Motor neuron (in vitro differentiated cells): ENCODE measurements around the gene RAB6B. TPM values are rescaled to one million over a fixed set of nuclear protein-coding genes. Genes with fewer than 3 reads are reported as not detected.

Experiments
- ATAC-seq, 8 experiments: fragments of 200-7000 bp; cut with Tn5 transposase; replicated peaks in 6 of 8; 2 replicates each; pipeline ENCODE4 v1.8.0; 2021; ENCODE audit warnings: mild to moderate bottlenecking in 8 of 8, moderate library complexity in 8 of 8
- H3K27ac ChIP-seq, 2 donors: fragments of 250-450 bp; sonication (Bioruptor Pico); 2 replicates each; pipeline ENCODE4 v1.9.0; 2021; ENCODE audit warnings: antibody characterized with exemption in 2 of 2, mild to moderate bottlenecking in 2 of 2, moderate library complexity in 1 of 2
- H3K4me1 ChIP-seq, 2 donors: fragments of 250-450 bp; sonication (Bioruptor Pico); replicated peaks in 1 of 2; 2 replicates each; pipeline ENCODE4 v1.6.1; 2021; ENCODE audit warnings: antibody characterized with exemption in 2 of 2, mild to moderate bottlenecking in 2 of 2, moderate library complexity in 1 of 2
- H3K4me3 ChIP-seq, 5 donors: fragments of 250-450 bp; sonication (Bioruptor Pico); 2 replicates each; pipeline ENCODE4 v1.9.0; 2021; ENCODE audit warnings: antibody characterized with exemption in 5 of 5, mild to moderate bottlenecking in 5 of 5, moderate library complexity in 4 of 5
- WGBS, 10 experiments: fragments of 450-650 bp; shearing (Covaris generic); methylation state at CpG; one replicate each; pipeline ENCODE4 v1.0.0; 2022; 5-methylcytosine and 5-hydroxymethylcytosine counted together
- in situ Hi-C, 9 experiments: fragments of 400-800 bp; cut with MboI; loops; one replicate each; pipeline ENCODE4 v1.15.0; 2021; ENCODE audit warnings: low sequenced_read_pairs in 9 of 9, low pct_unique_long_range_greater_than_20kb in 2 of 9; ENCODE audit not compliant: unreplicated experiment in 9 of 9
- total RNA-seq, 8 experiments: library from RNA; unstranded; fragments of 300-600 nt; gene quantifications; 2 replicates each; pipeline versions ENCODE4 v1.2.3 to v1.2.4, GENCODE V29; 2022

The RAB6B gene
- total RNA-seq, 8 experiments from 2014 or later, result 3.0 to 75.3 (median 39.1) TPM

- Histone ChIP-seq H3K4me3 (no peak overlapping the region), H3K27ac (no peak overlapping the region), H3K4me1 (no peaks in the 10 kb centered on the region)
- ATAC-seq, result no peak
- 40 to 100% (median 80%) methylated on average over 1 to 2 of the region's 2 CpGs; no CpG with 5 or more reads in 3 of the 10 experiments for WGBS, 10 experiments
- in situ Hi-C loops, result loop anchor here in 2 of 9 experiments (25.0 kb wide), 1 partner anchor 97 kb away; no protein-coding TSS in a partner anchor
These were observed 80.3 kb downstream of the RAB6B start for GRCh38 chr3:133815386-133815785.

- H3K4me1 ChIP-seq, result no peaks in the 10 kb centered on the region
- H3K27ac ChIP-seq, result no peak overlapping the region
- 17 to 100% (median 100%) methylated on average over 1 of the region's 1 CpG; no CpG with 5 or more reads in 5 of the 10 experiments for WGBS, 10 experiments
- ATAC-seq, result no peak
- in situ Hi-C loops, result loop anchor here in 2 of 9 experiments (25.0 kb wide), 1 partner anchor 99 kb away; no protein-coding TSS in a partner anchor
- no peak overlapping the region for H3K4me3 ChIP-seq
These were observed 82.8 kb downstream of the RAB6B start for GRCh38 chr3:133812872-133813271.

- ATAC-seq, result peak; percentile 95 to 99 (median 97)
- Histone ChIP-seq H3K4me1 (peaks cover 0 to 7% of the 10 kb centered on the region in 2 donors), H3K27ac (peak within 1 kb of the TSS; percentile 88 to 96), H3K4me3 (peak within 1 kb of the TSS; percentile 70 to 94 (median 83))
- 0 to 2% (median 0%) methylated on average over 2 to 17 of the region's 53 CpGs; no CpG with 5 or more reads in 5 of the 10 experiments for WGBS, 10 experiments
- in situ Hi-C loops, result loop anchor here in 3 of 9 experiments (10.0 to 25.0 kb wide), 2 partner anchors 106 to 141 kb away; partner anchors contain the start of gene TOPBP1 (in 1 of the 3)
These were observed 89.8 kb downstream of the RAB6B start, which contains the start of gene SRPRB for GRCh38 chr3:133805702-133806475. Gene SRPRB, plus strand, starts transcription at chr3:133805815. Its CDS starts 34 bp downstream, at chr3:133805849.

GRCh38 chr3:133805384-133805701 lies 90.3 kb downstream of the RAB6B start:
- Histone ChIP-seq H3K4me1 (peaks cover 0 to 7% of the 10 kb centered on the region in 2 donors), H3K27ac (no peak overlapping the region), H3K4me3 (peak overlapping the region; percentile 70 to 94 (median 83))
- in situ Hi-C loops, result loop anchor here in 3 of 9 experiments (10.0 to 25.0 kb wide), 2 partner anchors 107 to 141 kb away; partner anchors contain the start of gene TOPBP1 (in 1 of the 3)
- peak in 2 of 8 experiments; percentile 12 to 17 for ATAC-seq
- WGBS, 10 experiments, result 0 to 100% (median 11%) methylated on average over 1 to 14 of the region's 15 CpGs; no CpG with 5 or more reads in 2 of the 10 experiments

GRCh38 chr3:133804896-133805295 lies 90.8 kb downstream of the RAB6B start:
- H3K4me1 ChIP-seq, result peaks cover 0 to 7% of the 10 kb centered on the region in 2 donors
- ATAC-seq, result no peak
- H3K27ac ChIP-seq, result no peak overlapping the region
- H3K4me3 ChIP-seq, result peak overlapping the region in 2 of 5 donors; percentile 70 to 94
- 13 to 100% (median 65%) methylated on average over 1 to 4 of the region's 4 CpGs; no CpG with 5 or more reads in 2 of the 10 experiments for WGBS, 10 experiments
- in situ Hi-C loops, result loop anchor here in 3 of 9 experiments (10.0 to 25.0 kb wide), 2 partner anchors 107 to 140 kb away; partner anchors contain the start of gene TOPBP1 (in 1 of the 3)

GRCh38 chr3:133803469-133803868 lies 92.2 kb downstream of the RAB6B start:
- Histone ChIP-seq H3K4me1 (peaks cover 0 to 7% of the 10 kb centered on the region in 2 donors), H3K4me3 (no peak overlapping the region), H3K27ac (no peak overlapping the region)
- ATAC-seq, result no peak
- in situ Hi-C loops, result loop anchor here in 3 of 9 experiments (10.0 to 25.0 kb wide), 2 partner anchors 109 to 139 kb away; partner anchors contain the start of gene TOPBP1 (in 1 of the 3)
- WGBS, 10 experiments, result 30 to 100% (median 81%) methylated on average over 1 to 4 of the region's 5 CpGs; no CpG with 5 or more reads in 2 of the 10 experiments

GRCh38 chr3:133799794-133800585 lies 95.7 kb downstream of the RAB6B start:
- Histone ChIP-seq H3K4me1 (no peaks in the 10 kb centered on the region), H3K27ac (no peak overlapping the region), H3K4me3 (no peak overlapping the region)
- in situ Hi-C loops, result loop anchor here in 3 of 9 experiments (10.0 to 25.0 kb wide), 2 partner anchors 112 to 135 kb away; partner anchors contain the start of gene TOPBP1 (in 1 of the 3)
- peak in 7 of 8 experiments; percentile 37 to 98 (median 88) for ATAC-seq
- 43 to 79% (median 71%) methylated on average over 1 to 7 of the region's 7 CpGs; no CpG with 5 or more reads in 3 of the 10 experiments for WGBS, 10 experiments

GRCh38 chr3:133797396-133798105 lies 98.1 kb downstream of the RAB6B start:
- Histone ChIP-seq H3K4me1 (no peaks in the 10 kb centered on the region), H3K27ac (no peak overlapping the region), H3K4me3 (no peak overlapping the region)
- in situ Hi-C loops, result no loop called here
- 3 to 90% (median 61%) methylated on average over 2 to 3 of the region's 3 CpGs for WGBS, 10 experiments
- peak in 3 of 8 experiments; percentile 25 to 56 (median 50) for ATAC-seq

- Histone ChIP-seq H3K4me3 (no peak overlapping the region), H3K27ac (no peak overlapping the region), H3K4me1 (no peaks in the 10 kb centered on the region)
- in situ Hi-C loops, result no loop called here
- ATAC-seq, result no peak
- 21 to 52% (median 38%) methylated on average over 3 to 8 of the region's 9 CpGs for WGBS, 10 experiments
These were observed 103.4 kb downstream of the RAB6B start for GRCh38 chr3:133792171-133792763.

- 0 to 100% (median 51%) methylated on average over 1 to 2 of the region's 2 CpGs; no CpG with 5 or more reads in 3 of the 10 experiments for WGBS, 10 experiments
- peak in 2 of 8 experiments; percentile 95 to 96 for ATAC-seq
- Histone ChIP-seq H3K4me1 (no peaks in the 10 kb centered on the region), H3K4me3 (no peak overlapping the region), H3K27ac (no peak overlapping the region)
- in situ Hi-C loops, result no loop called here
These were observed 107.7 kb downstream of the RAB6B start for GRCh38 chr3:133788024-133788423.

GRCh38 chr3:133783762-133784161 lies 111.9 kb downstream of the RAB6B start:
- in situ Hi-C loops, result no loop called here
- 100% methylated on average over 2 of the region's 32 CpGs; no CpG with 5 or more reads in 9 of the 10 experiments for WGBS, 10 experiments
- H3K27ac ChIP-seq, result no peak overlapping the region
- H3K4me1 ChIP-seq, result no peaks in the 10 kb centered on the region
- H3K4me3 ChIP-seq, result no peak overlapping the region
- ATAC-seq, result no peak

GRCh38 chr3:133782454-133782853 lies 113.2 kb downstream of the RAB6B start:
- no peak for ATAC-seq
- Histone ChIP-seq H3K4me3 (no peak overlapping the region), H3K4me1 (no peaks in the 10 kb centered on the region), H3K27ac (no peak overlapping the region)
- in situ Hi-C loops, result no loop called here
- 0 to 100% (median 88%) methylated on average over 1 to 2 of the region's 2 CpGs; no CpG with 5 or more reads in 4 of the 10 experiments for WGBS, 10 experiments
